ENCODE data around the gene ALG12.

DNA sequence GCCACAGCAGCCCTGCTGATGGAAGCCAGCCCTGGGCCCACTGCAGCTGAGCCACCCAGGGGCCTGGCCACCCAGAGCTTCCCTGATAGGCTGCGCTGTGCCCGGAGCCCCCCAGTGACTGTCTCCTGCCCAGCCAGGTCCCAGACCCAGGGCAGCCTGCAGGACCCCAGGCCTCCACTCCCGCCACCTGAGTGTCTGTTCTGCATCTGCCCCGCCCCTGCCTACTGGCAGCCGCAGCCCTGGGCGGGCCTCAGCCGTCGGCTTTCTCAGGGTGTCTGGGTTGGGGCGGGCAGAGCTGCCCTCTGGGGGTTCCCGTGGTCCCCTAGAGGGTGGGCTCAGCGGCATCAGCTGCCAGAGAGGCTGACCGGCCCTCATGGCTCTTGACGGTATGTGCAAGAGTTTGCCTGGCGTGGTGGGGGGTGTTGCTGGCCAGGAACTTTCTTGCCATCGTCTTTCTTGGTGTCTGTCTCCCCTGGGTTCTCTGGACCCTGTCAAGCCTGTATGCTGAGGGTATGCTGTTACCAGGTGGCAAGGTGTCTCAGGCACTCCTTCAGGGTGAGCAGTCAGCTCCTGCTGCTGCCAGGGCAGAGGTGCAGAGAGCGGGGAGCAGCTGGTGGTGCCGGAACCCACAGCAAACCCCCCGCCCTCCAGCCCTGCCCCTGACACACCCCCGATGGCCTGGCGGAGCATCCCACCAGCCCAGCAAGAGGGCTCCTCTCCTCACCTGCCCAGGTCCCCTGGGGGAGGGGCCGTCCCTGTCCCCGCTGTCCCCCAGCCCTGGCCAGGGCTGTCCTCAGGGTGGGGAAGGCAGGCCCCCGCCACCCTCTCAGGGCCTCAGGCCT, 30.1 kb upstream of the ALG12 start:
- TF ChIP-seq, protein P1, sequence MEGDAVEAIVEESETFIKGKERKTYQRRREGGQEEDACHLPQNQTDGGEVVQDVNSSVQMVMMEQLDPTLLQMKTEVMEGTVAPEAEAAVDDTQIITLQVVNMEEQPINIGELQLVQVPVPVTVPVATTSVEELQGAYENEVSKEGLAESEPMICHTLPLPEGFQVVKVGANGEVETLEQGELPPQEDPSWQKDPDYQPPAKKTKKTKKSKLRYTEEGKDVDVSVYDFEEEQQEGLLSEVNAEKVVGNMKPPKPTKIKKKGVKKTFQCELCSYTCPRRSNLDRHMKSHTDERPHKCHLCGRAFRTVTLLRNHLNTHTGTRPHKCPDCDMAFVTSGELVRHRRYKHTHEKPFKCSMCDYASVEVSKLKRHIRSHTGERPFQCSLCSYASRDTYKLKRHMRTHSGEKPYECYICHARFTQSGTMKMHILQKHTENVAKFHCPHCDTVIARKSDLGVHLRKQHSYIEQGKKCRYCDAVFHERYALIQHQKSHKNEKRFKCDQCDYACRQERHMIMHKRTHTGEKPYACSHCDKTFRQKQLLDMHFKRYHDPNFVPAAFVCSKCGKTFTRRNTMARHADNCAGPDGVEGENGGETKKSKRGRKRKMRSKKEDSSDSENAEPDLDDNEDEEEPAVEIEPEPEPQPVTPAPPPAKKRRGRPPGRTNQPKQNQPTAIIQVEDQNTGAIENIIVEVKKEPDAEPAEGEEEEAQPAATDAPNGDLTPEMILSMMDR (IDR thresholded peaks at IDR 0.05; ENCODE audit: low read length): no peak
- TF ChIP-seq EZH2 (optimal IDR thresholded peaks at IDR 0.05; ENCODE audit: low read depth, low read length): no peak
